GM18861 (cell line): Measurements from ENCODE around the gene ARHGEF10L.
"Not testable (repeated sequence)": the region's sequence is repeated elsewhere in the genome, so short reads cannot be mapped to it uniquely, and the experiment has no call there.

Experiments used
- ATAC-seq: cut with Tn5 transposase; IDR thresholded peaks from one replicate; pipeline ENCODE4 v1.9.1; 2021; ENCODE audit not compliant: unreplicated experiment

ARHGEF10L gene

GRCh38 chr1:17733661-17734060 lies 194.2 kb downstream of the ARHGEF10L start:
- ATAC-seq: no peak

- ATAC-seq: no peak
These were observed 195.1 kb downstream of the ARHGEF10L start for GRCh38 chr1:17734609-17735008.

- ATAC-seq: no peak
These were observed 195.8 kb downstream of the ARHGEF10L start for GRCh38 chr1:17735348-17735747.

GRCh38 chr1:17735793-17736192 lies 196.3 kb downstream of the ARHGEF10L start:
- no peak for ATAC-seq

- ATAC-seq: no peak
These were observed 197.1 kb downstream of the ARHGEF10L start for GRCh38 chr1:17736625-17737024.

- ATAC-seq: no peak
These were observed 199.6 kb downstream of the ARHGEF10L start for GRCh38 chr1:17739050-17739449.

GRCh38 chr1:17741052-17741451 lies 201.6 kb downstream of the ARHGEF10L start:
- ATAC-seq: no peak

- no peak for ATAC-seq
These were observed 203.1 kb downstream of the ARHGEF10L start for GRCh38 chr1:17742583-17742982.

- no peak for ATAC-seq
These were observed 203.6 kb downstream of the ARHGEF10L start for GRCh38 chr1:17743008-17743647.

- no peak for ATAC-seq
These were observed 204.4 kb downstream of the ARHGEF10L start for GRCh38 chr1:17743925-17744324.

- no peak for ATAC-seq
These were observed 205.4 kb downstream of the ARHGEF10L start for GRCh38 chr1:17744666-17745478.

- ATAC-seq: no peak
These were observed 206.0 kb downstream of the ARHGEF10L start for GRCh38 chr1:17745479-17745955.

GRCh38 chr1:17746281-17746680 lies 206.8 kb downstream of the ARHGEF10L start:
- ATAC-seq: not testable (repeated sequence)

- no peak for ATAC-seq
These were observed 207.4 kb downstream of the ARHGEF10L start for GRCh38 chr1:17746920-17747319.
